Effector memory CD8-positive, alpha-beta T cell (primary cell): Measurements from ENCODE around the gene PIP4K2A.
A peak's percentile ranks its signal among the peaks of the same experiment; 100 is the strongest.
"Not testable (repeated sequence)": the region's sequence is repeated elsewhere in the genome, so short reads cannot be mapped to it uniquely, and the experiment has no call there.

Experiments used
- ATAC-seq: fragments of 150-1000 bp; cut with Tn5 transposase; replicated peaks from 2 replicates; pipeline ENCODE4 v1.10.0; 2021; ENCODE audit warnings: mild to moderate bottlenecking, moderate library complexity
- DNase-seq, 3 experiments: peaks; one replicate each; pipeline ENCODE4 v3.0.0; 2021
- H3K27ac Mint-ChIP-seq, 2 donors: one replicate each; pipeline ENCODE4 v1.8.0; 2022; ENCODE audit warnings: mild to moderate bottlenecking in 2 of 2, mixed read lengths in 2 of 2, moderate library complexity in 2 of 2
- H3K27me3 Mint-ChIP-seq, 2 donors: one replicate each; pipeline ENCODE4 v1.8.0; 2022; ENCODE audit warnings: mixed read lengths in 2 of 2
- H3K36me3 Mint-ChIP-seq: one replicate; pipeline ENCODE4 v1.8.0; 2022; ENCODE audit warnings: mild to moderate bottlenecking, moderate library complexity, mixed read lengths; ENCODE audit not compliant: insufficient read depth
- H3K4me1 Mint-ChIP-seq, 2 donors: one replicate each; pipeline ENCODE4 v1.8.0; 2022; ENCODE audit warnings: low read depth in 2 of 2, mixed read lengths in 2 of 2
- H3K4me3 Mint-ChIP-seq, 2 donors: one replicate each; pipeline ENCODE4 v1.8.0; 2022; ENCODE audit warnings: mild to moderate bottlenecking in 2 of 2, mixed read lengths in 2 of 2, moderate library complexity in 2 of 2
- H3K9me3 Mint-ChIP-seq, 2 donors: one replicate each; pipeline ENCODE4 v1.8.0; 2022; ENCODE audit warnings: mixed read lengths in 2 of 2

Gene PIP4K2A

GRCh38 chr10:22520645-22521044, 193.7 kb downstream of the PIP4K2A start:
- Mint-ChIP-seq H3K9me3 (peaks cover 16 to 22% of the 10 kb centered on the region in 2 donors), H3K27me3 (peaks cover 11 to 27% of the 10 kb centered on the region in 2 donors)
- not testable (repeated sequence) for H3K4me1 Mint-ChIP-seq, ATAC-seq, H3K36me3 Mint-ChIP-seq, DNase-seq, H3K27ac Mint-ChIP-seq, H3K4me3 Mint-ChIP-seq

GRCh38 chr10:22518167-22518724, 196.1 kb downstream of the PIP4K2A start:
- ATAC-seq (no peak), DNase-seq (no peak)
- H3K27me3 Mint-ChIP-seq, result peaks cover 16 to 31% of the 10 kb centered on the region in 2 donors
- H3K9me3 Mint-ChIP-seq, result peaks cover 1 to 3% of the 10 kb centered on the region in 2 donors
- no peak overlapping the region for H3K27ac Mint-ChIP-seq
- no peaks in the 10 kb centered on the region for H3K4me1 Mint-ChIP-seq
- H3K4me3 Mint-ChIP-seq, result no peak overlapping the region
- H3K36me3 Mint-ChIP-seq, result peaks cover 3% of the 10 kb centered on the region

- ATAC-seq (no peak), DNase-seq (no peak)
- H3K36me3 Mint-ChIP-seq, result no peaks in the 10 kb centered on the region
- H3K27me3 Mint-ChIP-seq, result peaks cover 38 to 45% of the 10 kb centered on the region in 2 donors
- H3K4me3 Mint-ChIP-seq, result no peak overlapping the region
- no peak overlapping the region for H3K27ac Mint-ChIP-seq
- H3K9me3 Mint-ChIP-seq, result no peaks in the 10 kb centered on the region
- H3K4me1 Mint-ChIP-seq, result no peaks in the 10 kb centered on the region
Measured at GRCh38 chr10:22515009-22515408, 199.4 kb downstream of the PIP4K2A start.

- H3K9me3 Mint-ChIP-seq, H3K36me3 Mint-ChIP-seq, H3K4me3 Mint-ChIP-seq, H3K27ac Mint-ChIP-seq, ATAC-seq, H3K4me1 Mint-ChIP-seq, DNase-seq: not testable (repeated sequence)
- peaks cover 38 to 45% of the 10 kb centered on the region in 2 donors for H3K27me3 Mint-ChIP-seq
Measured at GRCh38 chr10:22514414-22514758, 200.0 kb downstream of the PIP4K2A start.

GRCh38 chr10:22513483-22514413, 200.6 kb downstream of the PIP4K2A start:
- not testable (repeated sequence) for H3K4me3 Mint-ChIP-seq, H3K9me3 Mint-ChIP-seq, ATAC-seq, H3K4me1 Mint-ChIP-seq, H3K36me3 Mint-ChIP-seq, DNase-seq, H3K27ac Mint-ChIP-seq
- H3K27me3 Mint-ChIP-seq, result peaks cover 38 to 45% of the 10 kb centered on the region in 2 donors

- ATAC-seq, H3K27ac Mint-ChIP-seq, DNase-seq, H3K36me3 Mint-ChIP-seq, H3K4me1 Mint-ChIP-seq, H3K4me3 Mint-ChIP-seq, H3K9me3 Mint-ChIP-seq: not testable (repeated sequence)
- peaks cover 38 to 45% of the 10 kb centered on the region in 2 donors for H3K27me3 Mint-ChIP-seq
Measured at GRCh38 chr10:22512015-22512414, 202.4 kb downstream of the PIP4K2A start.

- H3K27me3 Mint-ChIP-seq, result peaks cover 22 to 40% of the 10 kb centered on the region in 2 donors
- not testable (repeated sequence) for H3K9me3 Mint-ChIP-seq, H3K27ac Mint-ChIP-seq
Measured at GRCh38 chr10:22508214-22508613, 206.2 kb downstream of the PIP4K2A start.

GRCh38 chr10:22505911-22506685, 208.3 kb downstream of the PIP4K2A start:
- peaks cover 28 to 31% of the 10 kb centered on the region in 2 donors for H3K4me1 Mint-ChIP-seq
- peak overlapping the region; percentile 6 to 82 for H3K27ac Mint-ChIP-seq
- ATAC-seq (peak; percentile 100), DNase-seq (peak; percentile 65 to 71 (median 67))
- no peaks in the 10 kb centered on the region for H3K36me3 Mint-ChIP-seq
- H3K27me3 Mint-ChIP-seq, result peaks cover 5 to 28% of the 10 kb centered on the region in 2 donors
- peak overlapping the region; percentile 52 to 81 for H3K4me3 Mint-ChIP-seq
- no peaks in the 10 kb centered on the region for H3K9me3 Mint-ChIP-seq

More at GRCh38 chr10:22508214-22508613, 206.2 kb downstream of the PIP4K2A start:
- not testable (repeated sequence) for DNase-seq, H3K36me3 Mint-ChIP-seq, H3K4me3 Mint-ChIP-seq, ATAC-seq
- peaks cover 21 to 24% of the 10 kb centered on the region in 2 donors for H3K4me1 Mint-ChIP-seq

- no peak for ATAC-seq
- H3K9me3 Mint-ChIP-seq, result no peaks in the 10 kb centered on the region
- H3K27ac Mint-ChIP-seq, result no peak overlapping the region
- no peaks in the 10 kb centered on the region for H3K36me3 Mint-ChIP-seq
- H3K4me3 Mint-ChIP-seq, result no peak overlapping the region
- peaks cover 28 to 37% of the 10 kb centered on the region in 2 donors for H3K4me1 Mint-ChIP-seq
- H3K27me3 Mint-ChIP-seq, result peaks cover 0 to 23% of the 10 kb centered on the region in 2 donors
- no peak for DNase-seq
Measured at GRCh38 chr10:22504766-22505165, 209.6 kb downstream of the PIP4K2A start.

- DNase-seq (no peak), ATAC-seq (peak; percentile 19)
- peaks cover 12 to 35% of the 10 kb centered on the region in 2 donors for H3K27me3 Mint-ChIP-seq
- no peaks in the 10 kb centered on the region for H3K9me3 Mint-ChIP-seq
- H3K36me3 Mint-ChIP-seq, result no peaks in the 10 kb centered on the region
- peaks cover 28 to 37% of the 10 kb centered on the region in 2 donors for H3K4me1 Mint-ChIP-seq
- no peak overlapping the region for H3K4me3 Mint-ChIP-seq
- no peak overlapping the region for H3K27ac Mint-ChIP-seq
Measured at GRCh38 chr10:22503315-22504088, 210.9 kb downstream of the PIP4K2A start.

GRCh38 chr10:22501863-22502262, 212.5 kb downstream of the PIP4K2A start:
- DNase-seq, result no peak
- Mint-ChIP-seq H3K9me3 (no peaks in the 10 kb centered on the region), H3K4me1 (peaks cover 23 to 30% of the 10 kb centered on the region in 2 donors), H3K27ac (peak overlapping the region in 1 of 2 donors; percentile 22), H3K36me3 (no peaks in the 10 kb centered on the region), H3K27me3 (peaks cover 14 to 50% of the 10 kb centered on the region in 2 donors), H3K4me3 (no peak overlapping the region)
- no peak for ATAC-seq

- H3K27me3 Mint-ChIP-seq, result peaks cover 14 to 54% of the 10 kb centered on the region in 2 donors
- H3K4me1 Mint-ChIP-seq, result peaks cover 22 to 26% of the 10 kb centered on the region in 2 donors
- H3K27ac Mint-ChIP-seq, result peak overlapping the region in 1 of 2 donors; percentile 22
- no peak for ATAC-seq
- no peak overlapping the region for H3K4me3 Mint-ChIP-seq
- H3K9me3 Mint-ChIP-seq, result no peaks in the 10 kb centered on the region
- no peak for DNase-seq
- H3K36me3 Mint-ChIP-seq, result no peaks in the 10 kb centered on the region
Measured at GRCh38 chr10:22501413-22501812, 213.0 kb downstream of the PIP4K2A start.
